Retinal pigment epithelial cell (primary cell): ENCODE data around the gene RTL10.

Source experiments
- DNase-seq: peaks from one replicate; pipeline ENCODE4 v3.0.0-alpha.2; 2010; ENCODE audit warnings: low read depth
- H3K4me3 ChIP-seq: 2 replicates; pipeline ENCODE4 v1.5.1; 2011; ENCODE audit warnings: mild to moderate bottlenecking, low read length, control low read depth, moderate library complexity
- CTCF ChIP-seq: conservative IDR thresholded peaks from 2 replicates; pipeline ENCODE4 v1.5.1; 2011; ENCODE audit warnings: low read depth, low read length, control low read depth, inconsistent platforms

Gene RTL10

GRCh38 chr22:19848298-19849224 is 6.1 kb downstream of the RTL10 start:
- no peak overlapping the region for H3K4me3 ChIP-seq
- no peak for TF ChIP-seq CTCF
- no peak for DNase-seq

GRCh38 chr22:19847345-19847632 is 7.4 kb downstream of the RTL10 start:
- DNase-seq: no peak
- no peak overlapping the region for H3K4me3 ChIP-seq
- TF ChIP-seq CTCF: no peak

- no peak for TF ChIP-seq CTCF
- no peak overlapping the region for H3K4me3 ChIP-seq
- DNase-seq: no peak
Measured at GRCh38 chr22:19846620-19847344, 7.9 kb downstream of the RTL10 start.

- no peak overlapping the region for H3K4me3 ChIP-seq
- no peak for TF ChIP-seq CTCF
- DNase-seq: no peak
Measured at GRCh38 chr22:19845054-19845722, 9.5 kb downstream of the RTL10 start.

- DNase-seq: no peak
- no peak overlapping the region for H3K4me3 ChIP-seq
- no peak for TF ChIP-seq CTCF
Measured at GRCh38 chr22:19844377-19845053, 10.2 kb downstream of the RTL10 start.

- no peak for TF ChIP-seq CTCF
- no peak for DNase-seq
Measured at GRCh38 chr22:19843857-19844376, 10.8 kb downstream of the RTL10 start.

More at GRCh38 chr22:19843857-19844376, 10.8 kb downstream of the RTL10 start:
- no peak overlapping the region for H3K4me3 ChIP-seq
